Cardiac fibroblast (primary cell): ENCODE data around the gene RASA3.

Source experiments
- DNase-seq, 2 donors: peaks; one replicate each; pipeline versions ENCODE4 v3.0.0 to v3.0.0-alpha.2; 2010; ENCODE audit warnings: low read depth in 2 of 2
- H3K4me3 ChIP-seq, 2 donors: replicated peaks in 1 of 2; 1 replicate in 1 of 2; 2 replicates in 1 of 2; pipeline ENCODE4 v1.5.1; 2011; ENCODE audit warnings: low read depth in 2 of 2, low read length in 2 of 2, mild to moderate bottlenecking in 2 of 2, moderate library complexity in 1 of 2
- TF ChIP-seq, protein P1 (sequence below): IDR thresholded peaks from one replicate; pipeline ENCODE4 v1.5.1; 2011; ENCODE audit warnings: low read depth, mild to moderate bottlenecking, low read length, inconsistent platforms

The RASA3 gene

DNA sequence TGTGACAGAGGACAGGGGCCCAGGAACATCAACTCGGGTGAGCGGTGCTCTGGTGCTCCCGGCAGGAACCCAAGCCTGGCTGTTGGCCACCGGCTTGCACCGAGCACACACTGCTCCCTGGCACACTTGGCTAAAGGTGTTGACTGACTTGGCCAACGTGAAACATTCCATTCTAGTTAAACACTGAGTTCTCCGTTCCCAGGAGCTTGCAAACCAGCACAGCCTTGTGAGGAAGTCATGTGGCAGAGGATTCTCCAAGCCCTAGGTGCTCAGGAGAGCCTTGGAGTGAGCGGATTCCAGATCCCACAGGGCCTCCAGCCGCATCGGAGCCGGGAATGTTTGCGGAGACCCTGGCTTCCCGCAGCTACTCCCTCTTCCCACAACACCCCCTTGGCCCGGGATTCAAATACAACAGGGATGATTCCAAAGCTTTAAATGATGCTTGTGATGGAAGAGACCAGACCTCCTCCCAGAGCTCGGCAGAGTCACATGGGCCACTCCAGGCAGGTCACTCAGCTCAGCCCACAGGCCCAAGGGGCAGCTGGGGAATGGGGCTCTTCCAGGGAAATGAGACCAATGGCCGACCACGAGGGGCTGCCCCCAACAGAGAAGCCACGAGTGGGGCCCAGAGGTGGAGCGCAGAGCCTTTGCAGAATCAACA lies 161.5 kb downstream of the RASA3 start:
- peak; percentile 46 to 75 for DNase-seq
- H3K4me3 ChIP-seq = no peak overlapping the region
- TF ChIP-seq, protein P1, sequence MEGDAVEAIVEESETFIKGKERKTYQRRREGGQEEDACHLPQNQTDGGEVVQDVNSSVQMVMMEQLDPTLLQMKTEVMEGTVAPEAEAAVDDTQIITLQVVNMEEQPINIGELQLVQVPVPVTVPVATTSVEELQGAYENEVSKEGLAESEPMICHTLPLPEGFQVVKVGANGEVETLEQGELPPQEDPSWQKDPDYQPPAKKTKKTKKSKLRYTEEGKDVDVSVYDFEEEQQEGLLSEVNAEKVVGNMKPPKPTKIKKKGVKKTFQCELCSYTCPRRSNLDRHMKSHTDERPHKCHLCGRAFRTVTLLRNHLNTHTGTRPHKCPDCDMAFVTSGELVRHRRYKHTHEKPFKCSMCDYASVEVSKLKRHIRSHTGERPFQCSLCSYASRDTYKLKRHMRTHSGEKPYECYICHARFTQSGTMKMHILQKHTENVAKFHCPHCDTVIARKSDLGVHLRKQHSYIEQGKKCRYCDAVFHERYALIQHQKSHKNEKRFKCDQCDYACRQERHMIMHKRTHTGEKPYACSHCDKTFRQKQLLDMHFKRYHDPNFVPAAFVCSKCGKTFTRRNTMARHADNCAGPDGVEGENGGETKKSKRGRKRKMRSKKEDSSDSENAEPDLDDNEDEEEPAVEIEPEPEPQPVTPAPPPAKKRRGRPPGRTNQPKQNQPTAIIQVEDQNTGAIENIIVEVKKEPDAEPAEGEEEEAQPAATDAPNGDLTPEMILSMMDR = no peak

DNA sequence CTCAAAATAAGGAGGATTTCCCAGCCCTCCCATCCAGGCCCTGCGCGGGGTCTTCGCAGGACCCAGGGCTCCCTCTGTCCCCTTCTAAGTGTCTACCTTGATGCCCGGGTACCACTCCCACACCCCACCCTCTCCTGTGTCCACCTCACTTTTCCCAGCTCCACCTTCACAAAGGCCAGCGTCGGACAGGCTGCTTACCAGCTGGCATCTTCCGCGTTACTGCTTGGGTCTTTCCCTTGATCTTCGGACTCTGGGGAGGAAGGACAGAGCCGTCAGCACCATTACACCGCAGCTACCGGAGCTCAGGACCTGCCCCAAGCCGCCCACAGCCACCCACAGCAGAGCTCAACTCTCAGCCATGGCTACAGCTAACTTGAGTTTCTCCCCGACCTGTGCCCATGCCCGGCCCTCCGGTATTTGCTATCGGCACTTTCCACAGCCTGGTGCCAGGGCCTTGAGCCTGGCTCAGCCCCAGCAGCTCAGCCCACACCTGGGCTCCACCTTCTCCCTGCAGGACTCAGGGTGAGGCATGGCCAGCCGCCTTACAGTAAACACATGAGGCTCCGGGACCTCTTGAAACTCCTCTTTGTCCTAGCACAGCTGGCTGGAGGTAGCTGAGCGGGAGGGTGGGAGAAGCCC lies 162.3 kb downstream of the RASA3 start:
- TF ChIP-seq, protein P1 = no peak
- no peak overlapping the region for H3K4me3 ChIP-seq

DNA sequence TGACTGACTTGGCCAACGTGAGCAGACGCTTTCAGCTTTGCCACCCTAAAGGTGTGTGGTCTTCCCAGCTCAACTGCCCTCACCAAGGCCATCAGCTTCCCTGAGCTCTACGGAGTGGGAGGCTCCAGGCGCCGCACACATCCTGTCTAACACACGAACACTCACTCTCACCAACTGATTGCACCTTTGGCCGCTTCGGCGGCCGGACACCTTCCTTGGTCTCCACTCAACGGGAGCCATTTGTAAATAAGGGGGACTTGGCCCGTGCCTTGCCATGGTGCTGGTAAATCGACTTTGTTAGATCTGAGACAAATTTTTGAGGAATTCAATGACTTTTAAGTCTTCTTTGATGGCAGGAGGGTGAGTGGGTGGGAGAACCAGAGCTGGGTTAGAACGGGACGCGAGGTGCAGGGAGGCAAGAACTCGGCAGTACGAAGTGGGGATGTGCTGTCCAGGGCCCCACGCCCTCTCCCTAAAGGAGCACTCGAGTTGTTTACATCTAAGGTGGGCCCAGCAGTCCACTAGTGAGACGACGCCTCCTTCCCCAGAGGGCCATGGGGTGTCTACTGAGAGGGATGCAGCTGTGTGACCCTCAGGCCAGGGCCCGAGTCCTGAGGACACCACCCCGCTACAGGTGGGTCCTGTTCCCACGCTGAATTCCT lies 163.0 kb downstream of the RASA3 start:
- H3K4me3 ChIP-seq = no peak overlapping the region
- TF ChIP-seq, protein P1 = no peak
- DNase-seq = no peak

More for the DNA sequence above, 162.3 kb downstream of the RASA3 start:
- DNase-seq = no peak

DNA sequence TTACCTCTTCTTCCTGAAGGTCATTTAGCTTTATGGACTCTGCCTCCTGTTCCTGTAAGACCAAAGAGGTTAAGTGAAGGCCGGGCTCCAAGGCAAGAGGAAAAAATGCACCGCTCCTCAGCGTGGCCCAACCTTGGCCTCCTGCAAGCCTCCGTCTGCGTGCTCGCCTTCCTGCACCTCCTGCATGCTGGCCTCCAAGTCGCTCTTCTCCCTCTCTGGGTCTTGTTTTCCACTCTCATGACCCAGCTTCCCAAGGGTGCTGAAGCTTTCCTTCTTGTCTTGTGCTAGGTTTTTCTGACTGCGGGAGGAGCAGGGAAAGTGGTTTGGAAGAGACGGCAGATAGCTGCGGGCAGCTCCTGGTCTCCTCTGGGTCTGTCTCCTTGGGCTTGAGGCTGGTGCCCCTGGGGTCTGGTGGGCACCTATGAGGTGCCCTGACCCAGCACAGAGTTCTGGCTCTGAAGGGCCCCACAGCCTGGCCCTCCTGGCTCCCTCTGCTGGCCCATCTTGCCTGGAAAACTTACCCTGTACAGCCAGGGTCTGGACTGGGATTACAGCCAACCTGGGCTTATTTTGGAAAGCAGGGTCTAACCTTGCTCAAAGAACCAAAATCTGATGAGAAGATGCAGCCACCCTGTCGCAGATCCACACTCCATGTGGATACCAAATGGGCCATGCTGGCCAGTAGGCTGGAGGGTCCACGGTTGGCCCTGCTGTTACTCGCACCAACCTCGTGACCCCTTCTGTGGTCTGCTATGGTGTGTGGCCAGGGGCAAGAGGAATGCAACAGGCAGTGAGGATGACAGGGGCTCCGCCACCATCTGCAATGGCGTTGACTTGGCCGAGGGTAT lies 163.7 kb downstream of the RASA3 start:
- H3K4me3 ChIP-seq = no peak overlapping the region
- no peak for DNase-seq
- TF ChIP-seq, protein P1 = no peak

DNA sequence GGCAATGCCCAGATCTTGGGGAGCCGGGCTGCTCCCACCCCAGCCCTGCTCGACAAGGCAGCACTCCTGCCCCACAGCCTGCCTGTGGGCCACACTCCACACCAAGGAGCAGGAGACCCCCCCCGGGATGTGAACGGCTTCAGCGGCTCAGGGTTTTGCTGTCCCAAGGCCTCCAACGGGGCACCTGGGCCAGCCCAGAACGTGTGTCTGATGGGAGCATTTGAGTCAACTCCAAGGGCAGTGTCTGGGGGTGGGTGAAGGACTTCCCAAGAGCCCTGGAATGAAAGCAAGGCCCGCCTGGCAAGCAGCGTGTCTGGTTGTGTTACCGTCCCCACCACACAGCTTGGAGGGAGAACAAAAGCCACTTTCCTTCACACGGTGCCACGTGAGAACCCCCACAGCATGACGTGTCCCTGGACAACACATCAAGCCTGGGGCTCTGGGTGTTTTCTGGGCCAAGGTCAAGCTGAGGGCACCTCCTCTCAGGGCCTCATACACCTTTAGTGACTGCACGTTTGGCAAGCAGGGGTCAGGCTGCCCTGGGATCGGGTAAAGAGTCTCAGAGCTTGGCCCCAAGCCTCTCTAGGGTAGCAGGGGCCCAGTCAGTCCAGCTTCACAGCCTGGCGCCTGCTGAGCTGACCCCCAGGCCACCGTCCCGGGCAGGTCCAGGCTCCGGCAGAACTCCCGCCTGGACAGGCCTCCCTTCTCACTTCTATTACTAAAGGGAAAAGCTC lies 164.5 kb downstream of the RASA3 start:
- H3K4me3 ChIP-seq = no peak overlapping the region
- no peak for DNase-seq
- TF ChIP-seq, protein P1 = no peak

DNA sequence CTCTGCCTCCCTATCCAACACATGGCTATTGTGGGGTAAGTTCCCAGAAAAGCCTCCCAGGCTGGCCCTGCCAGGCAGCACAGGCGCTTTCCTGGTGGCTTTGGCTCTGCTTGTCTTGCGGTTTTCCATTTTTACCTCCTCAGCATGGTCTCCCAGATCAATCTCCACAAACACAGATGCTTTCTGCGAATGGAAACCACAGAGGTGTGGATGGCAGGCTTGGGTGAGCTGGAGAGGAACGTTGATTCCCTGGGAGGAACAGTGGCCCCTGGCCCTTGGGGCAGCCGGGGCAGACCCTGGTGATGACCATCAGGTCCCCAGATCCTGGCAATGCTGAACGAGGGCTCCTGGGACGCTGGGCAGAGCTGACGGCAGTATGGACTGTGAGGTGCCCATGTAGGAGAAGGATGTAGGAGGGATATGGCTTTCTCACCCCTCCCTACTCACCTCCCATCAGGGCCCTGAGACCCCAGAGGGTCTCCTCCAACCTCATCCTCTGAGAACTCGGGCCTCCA lies 165.2 kb downstream of the RASA3 start:
- DNase-seq = no peak
- TF ChIP-seq, protein P1 = no peak
- H3K4me3 ChIP-seq = no peak overlapping the region
